Panc1 (cell line): Measurements from ENCODE around the gene WFIKKN1. TPM values are rescaled to one million over a fixed set of nuclear protein-coding genes. Genes with fewer than 3 reads are reported as not detected.

ENCODE experiments used
- ATAC-seq: fragments of 200-7000 bp; cut with Tn5 transposase; 2 replicates; pipeline ENCODE4 v1.9.1; 2020; ENCODE audit warnings: mild to moderate bottlenecking, moderate library complexity
- BruUV-seq: library from RNA; stranded (reverse); fragments of 400-500 nt; replicated peaks from 2 replicates; lab custom pipeline; 2021; lab: Mats Ljungman, UMichigan
- CTCF ChIA-PET: fragments of 300-600 bp; sonication (Branson Sonifier 250); formaldehyde crosslinking; loops from one replicate; lab custom pipeline; 2022; ENCODE audit warnings: antibody characterized with exemption; lab: Charles Lee
- POLR2A ChIA-PET: fragments of 300-600 bp; sonication (Branson Sonifier 250); formaldehyde crosslinking; loops from one replicate; lab custom pipeline; 2022; ENCODE audit warnings: antibody characterized with exemption; lab: Charles Lee
- DNase-seq: peaks from one replicate; pipeline ENCODE4 v3.0.0-alpha.2; 2010; ENCODE audit warnings: low read depth, low spot score
- H3K27ac ChIP-seq: 2 replicates; pipeline ENCODE4 v1.5.1; 2011; ENCODE audit warnings: mild to moderate bottlenecking, low read length, inconsistent platforms
- H3K27me3 ChIP-seq: fragments of 200-500 bp; sonication (Bioruptor generic); 2 replicates; pipeline ENCODE4 v1.6.0; 2014; ENCODE audit warnings: low read length, inconsistent platforms; ENCODE audit not compliant: control insufficient read depth, insufficient read depth
- H3K36me3 ChIP-seq: fragments of 200-500 bp; sonication (Bioruptor generic); 2 replicates; pipeline ENCODE4 v1.5.1; 2014; ENCODE audit warnings: inconsistent platforms, mild to moderate bottlenecking, low read length, moderate library complexity; ENCODE audit not compliant: control insufficient read depth, insufficient read depth
- H3K4me1 ChIP-seq: 2 replicates; pipeline ENCODE4 v1.5.1; 2011; ENCODE audit warnings: inconsistent platforms, mild to moderate bottlenecking, low read length, moderate library complexity; ENCODE audit not compliant: control insufficient read depth, insufficient read depth
- H3K4me3 ChIP-seq, 2 experiments: 2 replicates each; pipeline ENCODE4 v1.5.1; 2011 to 2012; ENCODE audit warnings: low read depth in 2 of 2, low read length in 2 of 2, mild to moderate bottlenecking in 2 of 2, inconsistent platforms in 1 of 2, moderate library complexity in 1 of 2
- H3K9me3 ChIP-seq: fragments of 200-500 bp; sonication (Bioruptor generic); 2 replicates; pipeline ENCODE4 v1.5.1; 2014; ENCODE audit warnings: low read depth, mild to moderate bottlenecking, inconsistent platforms, low read length, moderate library complexity; ENCODE audit not compliant: control insufficient read depth, insufficient read depth
- CTCF ChIP-seq: fragments of 450-650 bp; IDR thresholded peaks from 2 replicates; pipeline ENCODE4 v1.5.1; 2017; ENCODE audit warnings: mild to moderate bottlenecking
- POLR2AphosphoS5 ChIP-seq: IDR thresholded peaks from 2 replicates; pipeline ENCODE4 v1.6.1; 2012; ENCODE audit warnings: mild to moderate bottlenecking, low read depth, low read length, moderate library complexity
- REST ChIP-seq, 2 experiments: IDR thresholded peaks; 2 replicates each; pipeline ENCODE4 v1.6.1; 2011 to 2012; ENCODE audit warnings: low read depth in 2 of 2, control low read depth in 1 of 2, low read length in 1 of 2, mild to moderate bottlenecking in 1 of 2, moderate library complexity in 1 of 2; ENCODE audit not compliant: insufficient read depth in 1 of 2
- SIN3A ChIP-seq: IDR thresholded peaks from 2 replicates; pipeline ENCODE4 v1.6.1; 2012; ENCODE audit warnings: low read depth, mild to moderate bottlenecking, low read length, moderate library complexity, borderline replicate concordance; ENCODE audit not compliant: insufficient read depth
- TCF7L2 ChIP-seq: IDR thresholded peaks from 2 replicates; pipeline ENCODE4 v1.6.1; 2011; ENCODE audit warnings: mild to moderate bottlenecking, low read depth, low read length, inconsistent platforms
- in situ Hi-C: cut with HindIII; loops from 2 replicates; pipeline ENCODE4 v1.10.0; 2016; ENCODE audit warnings: low sequenced_read_pairs, low pct_unique_long_range_greater_than_20kb
- intact Hi-C: fragments of 100-400 bp; cut with micrococcal nuclease; formaldehyde crosslinking; loops from one replicate; pipeline ENCODE4 v1.10.0; 2022; ENCODE audit not compliant: unreplicated experiment
- total RNA-seq: library from RNA; stranded (reverse); gene quantifications from one replicate; pipeline ENCODE4 v1.2.1, GENCODE V29; 2021; ENCODE audit not compliant: unreplicated experiment

Gene WFIKKN1
- total RNA-seq, 1 experiment from 2014 or later, result 2.0 TPM

- peaks cover 3% of the 10 kb centered on the region; the same call in 1 of the 2 replicates for H3K36me3 ChIP-seq
- no peak for ATAC-seq
- ChIA-PET CTCF (no interaction called here), POLR2A (no interaction called here)
- H3K27ac ChIP-seq, result no peak overlapping the region
- in situ Hi-C loops (no loop called here), intact Hi-C loops (no loop called here)
- no peak for DNase-seq
- no peak overlapping the region for H3K4me3 ChIP-seq
- TF ChIP-seq CTCF (no peak), SIN3A (no peak), REST (IDR thresholded peaks at IDR 0.05; ENCODE audit: insufficient read depth in 1 of 2, low read depth in 2 of 2, low read length in 1 of 2) (no peak), POLR2AphosphoS5 (no peak), TCF7L2 (no peak)
- H3K9me3 ChIP-seq, result no peaks in the 10 kb centered on the region
- TSS peak; percentile 50 for BruUV-seq
- H3K4me1 ChIP-seq, result peaks cover 28% of the 10 kb centered on the region
- H3K27me3 ChIP-seq, result no peaks in the 10 kb centered on the region
Measured at GRCh38 chr16:673399-673991, 42.7 kb downstream of the WFIKKN1 start.

GRCh38 chr16:674214-674881 lies 43.6 kb downstream of the WFIKKN1 start:
- H3K4me1 ChIP-seq, result peaks cover 29% of the 10 kb centered on the region
- H3K36me3 ChIP-seq, result peaks cover 3% of the 10 kb centered on the region; the same call in 1 of the 2 replicates
- no peak overlapping the region for H3K4me3 ChIP-seq
- no peaks in the 10 kb centered on the region for H3K27me3 ChIP-seq
- H3K9me3 ChIP-seq, result no peaks in the 10 kb centered on the region
- CTCF ChIA-PET, result no interaction called here
- in situ Hi-C loops (no loop called here), intact Hi-C loops (no loop called here)
- POLR2A ChIA-PET, result no interaction called here
- DNase-seq, result no peak
- BruUV-seq, result no TSS peak
- H3K27ac ChIP-seq, result peak overlapping the region; percentile 62
- TF ChIP-seq POLR2AphosphoS5 (no peak), TCF7L2 (no peak), CTCF (no peak), SIN3A (no peak)
- ATAC-seq, result peak; percentile 19
